Colonic mucosa (tissue), 4 donors: ENCODE measurements around the gene SURF4. TPM values are rescaled to one million over a fixed set of nuclear protein-coding genes. Genes with fewer than 3 reads are reported as not detected.

Experiments used
- DNase-seq: peaks from one replicate; pipeline ENCODE4 v3.0.0-alpha.2; 2020
- H3K27ac ChIP-seq: fragments of 200-600 bp; one replicate; pipeline ENCODE4 v1.8.0; 2021
- H3K27me3 ChIP-seq: fragments of 200-600 bp; one replicate; pipeline ENCODE4 v1.8.0; 2021
- H3K36me3 ChIP-seq: fragments of 200-600 bp; one replicate; pipeline ENCODE4 v1.8.0; 2021
- H3K4me1 ChIP-seq: fragments of 200-600 bp; one replicate; pipeline ENCODE4 v1.8.0; 2021; ENCODE audit warnings: mild to moderate bottlenecking
- H3K4me3 ChIP-seq: fragments of 200-600 bp; one replicate; pipeline ENCODE4 v1.8.0; 2021
- H3K9ac ChIP-seq, 2 donors: one replicate each; pipeline ENCODE4 v1.7.0; 2013; ENCODE audit warnings: control low read depth in 2 of 2, low read depth in 2 of 2, low read length in 2 of 2
- H3K9me3 ChIP-seq: fragments of 200-600 bp; one replicate; pipeline ENCODE4 v1.8.0; 2021
- CTCF ChIP-seq: fragments of 200-600 bp; IDR thresholded peaks from one replicate; pipeline ENCODE4 v1.8.0; 2022; ENCODE audit warnings: antibody characterized with exemption, mild to moderate bottlenecking
- intact Hi-C: fragments of 100-400 bp; cut with DNase I; formaldehyde crosslinking; loops from one replicate; pipeline ENCODE4 v1.14.1; 2022
- total RNA-seq, 2 donors: library from RNA; stranded (reverse); fragmentation: NEBNext Ultra II Directional in 1 of 2; extraction: Animal tissue kit (Norgen Biotek cat#: 25700) in 1 of 2; gene quantifications; one replicate each; pipeline ENCODE4 v1.2.1, GENCODE V29; 2021
- donor health status: healthy.
- donor health status: DM: no; HTN: no; CAD: no.
- donor health status: DM: no; HTN: no; CAD: no.

Gene SURF4
- total RNA-seq, 2 donors from 2014 or later = 176 to 267 TPM

DNA sequence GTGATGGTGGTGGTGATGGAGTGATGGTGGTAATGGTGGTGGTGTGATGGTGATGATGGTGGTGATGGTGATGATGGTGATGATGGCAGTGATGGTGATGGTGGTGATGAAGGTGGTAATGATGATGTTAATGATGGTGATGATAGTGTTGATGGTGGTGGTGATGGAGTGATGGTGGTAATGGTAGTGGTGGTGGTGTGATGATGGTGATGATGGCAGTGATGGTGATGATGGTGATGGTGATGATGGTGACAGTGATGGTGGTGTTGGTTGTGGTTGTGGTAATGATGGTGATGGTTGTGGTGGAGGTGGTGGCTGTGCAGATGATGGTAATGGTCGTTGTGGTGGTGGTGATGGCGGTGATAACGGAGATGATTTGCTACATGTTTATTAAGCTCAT is 7.6 kb upstream of the SURF4 start:
- Histone ChIP-seq H3K4me3 (no peak overlapping the region), H3K36me3 (no peaks in the 10 kb centered on the region), H3K9ac (no peak overlapping the region), H3K9me3 (no peaks in the 10 kb centered on the region), H3K27me3 (no peaks in the 10 kb centered on the region), H3K27ac (no peak overlapping the region), H3K4me1 (no peaks in the 10 kb centered on the region)
- intact Hi-C loops = no loop called here
- DNase-seq = no peak
- TF ChIP-seq CTCF = no peak

DNA sequence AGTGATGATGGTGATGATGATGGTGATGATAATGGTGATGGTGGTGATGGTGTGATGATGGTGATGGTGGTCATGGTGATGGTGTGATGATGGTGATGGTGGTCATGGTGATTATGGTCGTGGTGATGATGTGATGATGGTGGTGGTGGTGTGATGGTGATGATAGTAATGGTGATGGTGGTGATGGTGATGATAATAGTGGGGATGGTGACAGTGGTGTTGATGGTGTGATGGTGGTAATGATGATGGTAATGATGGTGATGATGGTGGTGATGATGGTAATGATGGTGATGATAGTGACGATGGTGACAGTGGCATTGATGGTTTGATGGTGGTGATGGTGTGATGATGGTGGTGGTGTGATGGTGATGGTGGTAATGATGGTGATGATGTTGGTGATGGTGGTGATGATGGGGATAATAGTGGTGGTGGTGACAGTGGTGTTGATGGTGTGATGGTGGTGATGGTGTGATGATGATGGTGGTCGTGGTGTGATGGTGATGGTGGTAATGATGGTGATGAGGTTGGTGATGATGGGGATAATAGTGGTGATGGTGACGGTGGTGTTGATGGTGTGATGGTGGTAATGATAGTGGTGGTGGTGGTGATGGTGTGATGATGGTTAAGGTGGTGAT is 6.8 kb upstream of the SURF4 start:
- Histone ChIP-seq H3K27ac (no peak overlapping the region), H3K9ac (no peak overlapping the region), H3K9me3 (no peaks in the 10 kb centered on the region), H3K27me3 (no peaks in the 10 kb centered on the region), H3K4me1 (no peaks in the 10 kb centered on the region), H3K4me3 (no peak overlapping the region), H3K36me3 (no peaks in the 10 kb centered on the region)
- DNase-seq = no peak
- no peak for TF ChIP-seq CTCF
- intact Hi-C loops = no loop called here

GRCh38 chr9:133380734-133381133 is 4.9 kb upstream of the SURF4 start:
- H3K4me3 ChIP-seq = no peak overlapping the region
- no peak overlapping the region for H3K27ac ChIP-seq
- DNase-seq = no peak
- no peak for TF ChIP-seq CTCF
- no peaks in the 10 kb centered on the region for H3K27me3 ChIP-seq
- H3K36me3 ChIP-seq = no peaks in the 10 kb centered on the region
- no peaks in the 10 kb centered on the region for H3K4me1 ChIP-seq
- H3K9ac ChIP-seq = no peak overlapping the region
- no peaks in the 10 kb centered on the region for H3K9me3 ChIP-seq
- intact Hi-C loops = no loop called here

DNA sequence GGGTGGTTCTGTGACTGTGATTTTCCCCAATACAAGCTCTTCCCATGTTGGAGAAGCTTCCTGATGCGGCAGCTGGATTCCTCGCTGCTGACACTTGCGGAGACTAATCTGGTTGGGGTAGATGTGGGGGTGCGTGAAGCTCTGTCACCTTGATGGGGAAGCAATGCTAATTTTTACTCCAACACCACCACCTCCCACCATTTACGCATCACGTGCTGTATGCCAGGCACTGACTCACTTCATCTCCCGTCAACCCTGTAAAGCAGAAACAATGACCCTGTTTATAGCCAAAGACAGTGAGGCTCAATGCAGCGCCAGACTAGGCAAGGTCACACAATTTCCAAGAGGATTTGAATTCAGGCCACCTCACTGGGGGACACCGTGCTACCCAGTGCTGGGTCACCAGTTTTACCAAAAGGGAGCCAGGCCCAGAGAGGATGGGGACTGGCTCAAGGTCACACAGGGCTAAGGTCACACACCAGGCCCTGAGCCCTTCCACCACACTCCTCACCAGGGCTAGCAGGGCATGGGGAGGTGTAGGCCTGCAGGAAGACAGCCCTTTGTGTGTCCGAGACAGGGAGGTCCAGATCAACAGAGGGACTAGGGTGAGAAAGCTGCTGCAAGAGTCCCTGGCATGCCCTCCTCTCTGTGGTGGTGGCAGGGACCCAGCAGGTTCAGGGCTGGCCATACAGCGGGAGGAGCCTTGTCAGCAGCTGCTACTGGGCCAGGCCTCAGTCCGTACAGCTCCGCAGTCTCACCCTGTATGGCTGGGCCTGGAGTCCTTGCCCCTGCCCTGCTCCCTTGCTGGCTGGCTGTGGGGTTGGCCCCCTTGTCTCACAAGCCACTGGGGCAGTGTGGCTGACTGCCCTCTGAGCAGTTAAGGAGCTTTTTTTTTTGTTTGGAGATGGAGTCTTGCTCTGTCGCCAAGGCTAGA is 3.6 kb upstream of the SURF4 start:
- Histone ChIP-seq H3K9ac (no peak overlapping the region), H3K27me3 (no peaks in the 10 kb centered on the region), H3K4me3 (no peak overlapping the region), H3K4me1 (peaks cover 2% of the 10 kb centered on the region), H3K9me3 (no peaks in the 10 kb centered on the region), H3K36me3 (no peaks in the 10 kb centered on the region), H3K27ac (no peak overlapping the region)
- DNase-seq = no peak
- no peak for TF ChIP-seq CTCF
- intact Hi-C loops = no loop called here

- Histone ChIP-seq H3K27me3 (no peaks in the 10 kb centered on the region), H3K9ac (no peak overlapping the region), H3K27ac (no peak overlapping the region), H3K36me3 (no peaks in the 10 kb centered on the region), H3K9me3 (no peaks in the 10 kb centered on the region), H3K4me3 (no peak overlapping the region), H3K4me1 (peaks cover 4% of the 10 kb centered on the region)
- TF ChIP-seq CTCF = no peak
- intact Hi-C loops = no loop called here
- DNase-seq = no peak
These were observed 2.6 kb upstream of the SURF4 start for GRCh38 chr9:133378408-133378962.
